Stomach (tissue), 19 donors: ENCODE data around the gene G0S2. TPM values are rescaled to one million over a fixed set of nuclear protein-coding genes. Genes with fewer than 3 reads are reported as not detected.
A peak's percentile ranks its signal among the peaks of the same experiment; 100 is the strongest.

Experiments used
- DNase-seq, 2 donors: peaks; one replicate each; pipeline versions ENCODE4 v3.0.0 to v3.0.0-alpha.2; 2013 to 2019
- H3K27ac ChIP-seq, 5 donors: fragments of 200-600 bp in 4 of 5; sonication (generic) in 4 of 5; one replicate each; pipeline ENCODE4 v1.5.1; 2013 to 2019; ENCODE audit warnings: mild to moderate bottlenecking in 1 of 5, moderate library complexity in 1 of 5
- H3K27me3 ChIP-seq, 3 donors: fragments of 200-600 bp; sonication (generic); one replicate each; pipeline ENCODE4 v1.5.1; 2017 to 2019; ENCODE audit warnings: mixed run types in 1 of 3
- H3K36me3 ChIP-seq, 4 donors: fragments of 200-600 bp; sonication (generic); 1 replicate in 3 of 4; 2 replicates in 1 of 4; pipeline ENCODE4 v1.5.1; 2016 to 2019
- H3K4me1 ChIP-seq, 4 donors: fragments of 200-600 bp; sonication (generic); one replicate each; pipeline ENCODE4 v1.5.1; 2016 to 2019
- H3K4me3 ChIP-seq, 4 donors: fragments of 200-600 bp; sonication (generic) in 3 of 4; one replicate each; pipeline ENCODE4 v1.5.1; 2016 to 2019; ENCODE audit warnings: mild to moderate bottlenecking in 1 of 4
- H3K9me3 ChIP-seq, 4 donors: fragments of 200-600 bp; sonication (generic); one replicate each; pipeline ENCODE4 v1.5.1; 2016 to 2019
- EP300 ChIP-seq: sonication (generic); formaldehyde crosslinking; IDR thresholded peaks from one replicate; pipeline ENCODE4 v1.6.1; 2017; ENCODE audit warnings: antibody characterized with exemption
- POLR2A ChIP-seq, 4 donors: fragments of 450-650 bp; IDR thresholded peaks; one replicate each; pipeline ENCODE4 v1.6.1; 2016; ENCODE audit warnings: antibody characterized with exemption in 4 of 4, control low read depth in 2 of 4, mild to moderate bottlenecking in 1 of 4, moderate library complexity in 1 of 4
- POLR2AphosphoS5 ChIP-seq, 3 donors: sonication (generic); formaldehyde crosslinking; IDR thresholded peaks; one replicate each; pipeline ENCODE4 v1.6.1; 2016; ENCODE audit warnings: antibody characterized with exemption in 3 of 3
- WGBS, 5 donors: extraction: QIAGEN DNeasy Blood & Tissue Kit in 3 of 5; methylation state at CpG; one replicate each; pipeline versions ENCODE4 v1.1.5 to v1.1.7; 2013 to 2018; 5-methylcytosine and 5-hydroxymethylcytosine counted together
- intact Hi-C: fragments of 100-400 bp; cut with DNase I; formaldehyde crosslinking; loops from one replicate; pipeline ENCODE4 v1.15.1; 2023; ENCODE audit warnings: low total_unique reads
- long read RNA-seq, 10 donors: transcript quantifications; one replicate each; lab custom pipeline, GENCODE V29; 2026
- polyA plus RNA-seq, 3 donors: library from polyadenylated mRNA; stranded (reverse); fragments of 200-250 nt; gene quantifications; one replicate each; pipeline ENCODE4 v1.2.3, GENCODE V29; 2013
- total RNA-seq, 5 donors: library from RNA; depleted of rRNA; stranded (reverse); fragments of >200 nt; gene quantifications; one replicate each; pipeline versions ENCODE4 v1.1.0 to v1.2.3, GENCODE V29; 2014 to 2016
- TF ChIP-seq, protein P1 (sequence below), 7 experiments: fragments of 450-650 bp in 4 of 7; fragments of 200-600 bp in 3 of 7; sonication (generic) in 3 of 7; IDR thresholded peaks; one replicate each; pipeline ENCODE4 v1.5.1; 2016 to 2019; ENCODE audit warnings: antibody characterized with exemption in 7 of 7, control low read depth in 2 of 7, mild to moderate bottlenecking in 1 of 7
- donor health status: healthy with polysubstance abuse.
- donor health status: Bipolar disorder and iron deficiency.
- donor health status: healthy.

Gene G0S2, protein sequence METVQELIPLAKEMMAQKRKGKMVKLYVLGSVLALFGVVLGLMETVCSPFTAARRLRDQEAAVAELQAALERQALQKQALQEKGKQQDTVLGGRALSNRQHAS
- total RNA-seq (10 to 100 TPM in 4 of 5 donors, not detected in 1; 11.0 to 75.2 (median 45.0) TPM), polyA plus RNA-seq (100 to 1,000 TPM in 1 of 3 donors, 10 to 100 TPM in 2; 48.7 to 227 (median 65.5) TPM)
- long read RNA-seq, donor 1, partial matches to known transcripts, result 0 of 3 reads
- long read RNA-seq, donor 1, other reads (novel, unspliced or antisense), result 0 of 3 reads
- long read RNA-seq, donor 2, transcript G0S2-201 (2 exons, 866 nt), result major isoform, 18 of 18 reads
- long read RNA-seq, donor 2, partial matches to known transcripts, result 0 of 18 reads
- long read RNA-seq, donor 2, other reads (novel, unspliced or antisense), result 0 of 18 reads
- long read RNA-seq, donor 3, transcript G0S2-201 (2 exons, 866 nt), result major isoform, 21 of 21 reads
- long read RNA-seq, donor 3, partial matches to known transcripts, result 0 of 21 reads
- long read RNA-seq, donor 3, other reads (novel, unspliced or antisense), result 0 of 21 reads
- long read RNA-seq, donor 4, partial matches to known transcripts, result 0 of 2 reads
- long read RNA-seq, donor 4, other reads (novel, unspliced or antisense), result 0 of 2 reads
- long read RNA-seq, donor 5, transcript G0S2-201 (2 exons, 866 nt), result major isoform, 26 of 26 reads
- long read RNA-seq, donor 5, partial matches to known transcripts, result 0 of 26 reads
- long read RNA-seq, donor 5, other reads (novel, unspliced or antisense), result 0 of 26 reads
- long read RNA-seq, donor 6, result 0 reads
- long read RNA-seq, donor 7, transcript G0S2-201 (2 exons, 866 nt), result major isoform, 22 of 22 reads
- long read RNA-seq, donor 7, partial matches to known transcripts, result 0 of 22 reads
- long read RNA-seq, donor 7, other reads (novel, unspliced or antisense), result 0 of 22 reads
- long read RNA-seq, donor 8, transcript G0S2-201 (2 exons, 866 nt), result major isoform, 55 of 55 reads
- long read RNA-seq, donor 8, partial matches to known transcripts, result 0 of 55 reads
- long read RNA-seq, donor 8, other reads (novel, unspliced or antisense), result 0 of 55 reads
- long read RNA-seq, donor 9, transcript G0S2-201 (2 exons, 866 nt), result major isoform, 11 of 11 reads
- long read RNA-seq, donor 9, partial matches to known transcripts, result 0 of 11 reads
- long read RNA-seq, donor 9, other reads (novel, unspliced or antisense), result 0 of 11 reads
- long read RNA-seq, donor 10, transcript G0S2-201 (2 exons, 866 nt), result major isoform, 23 of 23 reads
- long read RNA-seq, donor 10, partial matches to known transcripts, result 0 of 23 reads
- long read RNA-seq, donor 10, other reads (novel, unspliced or antisense), result 0 of 23 reads

DNA sequence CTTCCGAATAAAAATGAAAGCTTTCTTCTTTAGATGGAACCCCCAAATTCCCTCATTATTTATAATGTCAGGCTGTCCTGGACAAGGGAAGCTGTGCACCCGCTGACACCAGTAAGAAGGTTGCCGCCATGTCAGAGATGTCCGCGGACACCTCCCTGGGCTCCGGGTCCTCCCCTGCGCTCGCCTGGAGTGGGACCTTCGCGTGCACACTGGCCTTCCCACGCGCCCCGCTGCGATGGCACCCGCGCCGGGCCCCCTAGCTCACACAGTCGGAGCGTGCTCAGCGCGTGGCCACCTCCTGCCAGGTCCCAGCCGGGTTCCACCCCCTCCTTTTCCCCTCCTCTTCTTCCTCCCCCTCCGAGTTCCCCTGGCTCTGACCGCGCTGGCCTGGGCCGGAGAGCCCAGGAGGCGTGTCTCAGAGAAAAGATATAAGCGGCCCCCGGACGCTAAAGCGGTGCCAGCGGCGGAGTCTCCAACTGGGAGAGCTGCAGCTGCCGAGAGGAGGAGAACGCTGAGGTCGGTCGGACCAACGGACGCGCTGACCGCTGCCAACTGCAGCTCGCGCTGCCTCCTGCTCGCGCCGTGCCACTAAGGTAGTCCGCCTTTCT lies at the start of gene G0S2:
G0S2 (plus strand) TSS at position 456 of the 608 bp plus-strand sequence. CDS start 273 bp downstream, outside the sequence.
- WGBS, 5 donors, result 2 to 6% (median 5%) methylated on average over 28 to 46 of the region's 47 CpGs
- Histone ChIP-seq H3K27ac (peak within 1 kb of the TSS; percentile 61 to 84 (median 76)), H3K9me3 (no peaks in the 10 kb centered on the region), H3K4me3 (peak within 1 kb of the TSS; percentile 49 to 74 (median 57)), H3K27me3 (peaks cover 0 to 7% (median 0%) of the 10 kb centered on the region in 3 donors), H3K36me3 (no peaks in the 10 kb centered on the region), H3K4me1 (peaks cover 22 to 41% (median 33%) of the 10 kb centered on the region in 4 donors)
- DNase-seq, result peak; percentile 83 to 89
- intact Hi-C loops, result no loop called here
- TF ChIP-seq EP300 (no peak), POLR2AphosphoS5 (IDR thresholded peaks at IDR 0.05) (peak in 2 of 3 donors; percentile 82 to 85), POLR2A (IDR thresholded peaks at IDR 0.05) (no peak)
- TF ChIP-seq, protein P1, sequence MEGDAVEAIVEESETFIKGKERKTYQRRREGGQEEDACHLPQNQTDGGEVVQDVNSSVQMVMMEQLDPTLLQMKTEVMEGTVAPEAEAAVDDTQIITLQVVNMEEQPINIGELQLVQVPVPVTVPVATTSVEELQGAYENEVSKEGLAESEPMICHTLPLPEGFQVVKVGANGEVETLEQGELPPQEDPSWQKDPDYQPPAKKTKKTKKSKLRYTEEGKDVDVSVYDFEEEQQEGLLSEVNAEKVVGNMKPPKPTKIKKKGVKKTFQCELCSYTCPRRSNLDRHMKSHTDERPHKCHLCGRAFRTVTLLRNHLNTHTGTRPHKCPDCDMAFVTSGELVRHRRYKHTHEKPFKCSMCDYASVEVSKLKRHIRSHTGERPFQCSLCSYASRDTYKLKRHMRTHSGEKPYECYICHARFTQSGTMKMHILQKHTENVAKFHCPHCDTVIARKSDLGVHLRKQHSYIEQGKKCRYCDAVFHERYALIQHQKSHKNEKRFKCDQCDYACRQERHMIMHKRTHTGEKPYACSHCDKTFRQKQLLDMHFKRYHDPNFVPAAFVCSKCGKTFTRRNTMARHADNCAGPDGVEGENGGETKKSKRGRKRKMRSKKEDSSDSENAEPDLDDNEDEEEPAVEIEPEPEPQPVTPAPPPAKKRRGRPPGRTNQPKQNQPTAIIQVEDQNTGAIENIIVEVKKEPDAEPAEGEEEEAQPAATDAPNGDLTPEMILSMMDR (IDR thresholded peaks at IDR 0.05), result no peak

GRCh38 chr1:209625791-209626285 lies 49.4 kb upstream of the G0S2 start:
- intact Hi-C loops, result loop anchor here (10.0 kb wide), 1 partner anchor 51 kb away; no protein-coding TSS in a partner anchor
- peaks cover 9 to 44% (median 20%) of the 10 kb centered on the region in 4 donors for H3K4me1 ChIP-seq
- no peak for DNase-seq
- H3K9me3 ChIP-seq, result no peaks in the 10 kb centered on the region
- no peak overlapping the region for H3K4me3 ChIP-seq
- peaks cover 0 to 91% (median 22%) of the 10 kb centered on the region in 4 donors for H3K36me3 ChIP-seq
- no peaks in the 10 kb centered on the region for H3K27me3 ChIP-seq
- TF ChIP-seq EP300 (no peak), POLR2A (IDR thresholded peaks at IDR 0.05) (no peak), POLR2AphosphoS5 (IDR thresholded peaks at IDR 0.05) (no peak)
- TF ChIP-seq, protein P1 (IDR thresholded peaks at IDR 0.05), result no peak
- H3K27ac ChIP-seq, result no peak overlapping the region
- WGBS, 5 donors, result 64 to 88% (median 86%) methylated on average over 11 to 18 of the region's 18 CpGs

GRCh38 chr1:209626346-209627026 lies 48.7 kb upstream of the G0S2 start:
- TF ChIP-seq POLR2A (IDR thresholded peaks at IDR 0.05) (no peak), EP300 (no peak), POLR2AphosphoS5 (IDR thresholded peaks at IDR 0.05) (no peak)
- TF ChIP-seq, protein P1 (IDR thresholded peaks at IDR 0.05), result no peak
- no peak overlapping the region for H3K4me3 ChIP-seq
- peaks cover 2 to 39% (median 18%) of the 10 kb centered on the region in 4 donors for H3K4me1 ChIP-seq
- no peaks in the 10 kb centered on the region for H3K9me3 ChIP-seq
- 91 to 95% (median 94%) methylated on average over 16 to 19 of the region's 19 CpGs for WGBS, 5 donors
- DNase-seq, result no peak
- H3K27ac ChIP-seq, result no peak overlapping the region
- H3K36me3 ChIP-seq, result peaks cover 0 to 91% (median 26%) of the 10 kb centered on the region in 4 donors
- intact Hi-C loops, result loop anchor here (10.0 kb wide), 1 partner anchor 52 kb away; no protein-coding TSS in a partner anchor
- no peaks in the 10 kb centered on the region for H3K27me3 ChIP-seq
